Non-pigmented ciliary epithelial cell (primary cell): ENCODE results near the gene RAPGEFL1.
"Not testable (repeated sequence)": the region's sequence is repeated elsewhere in the genome, so short reads cannot be mapped to it uniquely, and the experiment has no call there.

Experiments
- DNase-seq: peaks from one replicate; pipeline ENCODE4 v3.0.0-alpha.2; 2010; ENCODE audit warnings: low read depth

Gene RAPGEFL1

DNA sequence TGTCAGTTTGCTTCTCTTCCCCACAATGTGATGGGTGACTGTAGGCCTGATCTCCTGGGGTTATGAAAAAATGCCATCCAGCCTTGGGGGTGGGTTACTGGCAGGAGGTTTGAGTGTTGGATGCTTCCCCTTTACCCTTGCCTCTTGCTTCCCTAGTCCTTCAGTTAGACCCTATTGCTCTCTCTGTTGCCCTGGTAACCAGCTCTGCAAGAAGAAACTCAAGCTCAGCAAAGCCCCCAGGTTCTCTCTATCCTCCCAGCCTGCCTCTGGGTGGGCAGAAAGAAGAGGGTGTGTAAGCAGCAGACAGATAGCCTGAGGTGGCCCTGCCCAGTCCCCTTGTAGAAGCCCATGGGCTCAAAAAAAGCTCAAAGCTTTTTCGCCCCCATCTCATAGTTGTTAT lies 2.8 kb upstream of the RAPGEFL1 start:
- DNase-seq = no peak

DNA sequence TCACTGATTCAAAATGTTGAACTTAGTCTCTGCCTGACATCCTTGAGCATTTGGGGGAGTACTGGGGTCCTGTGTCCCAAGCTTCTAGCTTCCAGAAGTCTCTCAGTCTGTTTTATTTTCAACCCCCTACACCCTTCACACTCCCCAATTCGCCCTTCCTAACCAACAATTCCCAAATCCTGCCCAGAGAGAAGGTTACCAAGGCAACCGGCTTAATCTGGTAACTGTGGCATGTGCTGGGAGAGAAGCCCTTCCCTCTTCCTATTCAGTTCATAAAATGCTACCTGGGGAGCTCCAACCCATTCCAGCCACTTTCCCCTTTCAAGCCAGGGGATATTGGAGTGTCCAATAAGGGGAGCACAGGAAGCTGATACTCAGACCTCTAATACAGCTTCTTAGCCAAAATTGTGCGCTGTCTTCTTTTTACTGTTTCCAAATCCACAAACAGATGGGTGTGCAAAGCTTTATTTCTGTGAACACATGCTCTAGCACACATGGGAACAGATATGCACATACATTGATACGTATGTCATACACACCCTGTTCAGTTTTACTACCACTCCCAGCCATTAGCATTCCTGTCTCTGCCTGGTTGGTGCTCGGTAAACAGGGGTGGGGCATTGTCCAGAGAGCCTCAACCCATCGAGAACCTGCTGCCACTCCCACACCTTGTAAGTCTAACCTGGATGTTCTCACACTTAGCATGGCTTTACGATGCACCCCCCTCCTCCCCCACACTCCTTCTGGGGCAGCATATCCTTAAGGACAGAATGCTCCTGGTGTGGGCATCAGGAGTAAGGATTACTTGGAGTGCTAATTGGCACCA lies 1.1 kb upstream of the RAPGEFL1 start:
- no peak for DNase-seq

DNA sequence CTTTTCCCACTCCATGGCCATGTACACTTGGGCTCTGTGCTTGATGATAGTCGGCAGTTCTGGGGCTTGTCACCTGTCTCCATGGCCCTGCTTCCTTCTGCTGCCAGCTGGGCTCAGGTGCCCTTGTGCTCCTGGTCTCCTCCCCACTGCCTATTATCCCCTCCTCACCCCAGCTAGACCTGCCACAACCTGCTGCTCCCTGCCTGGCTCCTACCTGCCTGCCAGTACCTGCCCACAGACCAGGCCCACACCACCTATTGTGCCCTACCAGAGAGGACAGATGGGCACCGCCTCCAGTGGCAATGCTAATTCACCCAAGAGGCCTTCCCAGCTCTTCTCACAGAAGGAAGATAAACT lies 538 bp upstream of the RAPGEFL1 start:
- DNase-seq = no peak

DNA sequence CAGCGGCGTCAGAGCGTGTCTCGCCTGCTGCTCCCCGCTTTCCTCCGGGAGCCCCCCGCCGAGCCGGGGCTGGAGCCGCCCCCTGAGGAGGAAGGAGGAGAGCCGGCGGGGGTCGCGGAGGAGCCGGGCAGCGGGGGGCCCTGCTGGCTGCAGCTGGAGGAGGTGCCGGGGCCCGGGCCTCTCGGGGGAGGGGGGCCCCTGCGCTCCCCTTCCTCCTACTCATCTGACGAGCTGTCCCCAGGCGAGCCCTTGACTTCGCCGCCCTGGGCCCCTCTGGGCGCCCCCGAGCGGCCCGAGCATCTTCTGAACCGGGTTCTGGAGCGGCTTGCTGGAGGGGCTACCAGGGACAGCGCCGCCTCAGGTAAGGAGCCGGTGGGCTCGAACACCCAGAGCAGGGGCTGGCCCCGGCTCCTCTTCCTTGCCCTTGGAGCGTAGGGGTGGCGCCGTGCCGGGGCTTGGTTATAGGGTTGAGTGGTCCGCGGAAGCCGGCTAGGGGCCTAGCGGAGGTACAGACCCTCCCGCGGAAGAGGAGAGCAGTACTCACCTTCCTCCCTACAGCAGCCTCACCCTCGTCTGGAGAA lies 841 bp downstream of the RAPGEFL1 start:
- no peak for DNase-seq

DNA sequence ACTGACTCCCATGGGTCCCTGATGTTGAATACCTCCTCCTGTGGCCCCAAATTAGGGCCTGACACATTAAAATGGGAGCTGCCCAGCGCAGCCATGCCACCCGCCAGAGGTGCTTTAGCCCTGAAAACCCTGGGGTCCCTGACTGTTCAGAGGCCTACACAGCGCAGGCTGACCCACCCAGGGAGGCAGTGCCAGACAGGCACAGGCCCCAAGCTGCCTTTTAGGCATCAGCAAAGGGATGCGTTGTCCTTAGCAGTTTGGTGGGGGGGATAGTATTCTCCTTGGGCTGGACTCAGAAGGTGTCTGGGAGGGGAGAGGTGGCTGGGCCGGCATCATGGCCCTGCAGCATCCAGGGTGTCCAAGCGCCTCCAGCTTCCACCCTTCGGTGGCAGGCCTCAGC lies 1.4 kb downstream of the RAPGEFL1 start:
- no peak for DNase-seq

DNA sequence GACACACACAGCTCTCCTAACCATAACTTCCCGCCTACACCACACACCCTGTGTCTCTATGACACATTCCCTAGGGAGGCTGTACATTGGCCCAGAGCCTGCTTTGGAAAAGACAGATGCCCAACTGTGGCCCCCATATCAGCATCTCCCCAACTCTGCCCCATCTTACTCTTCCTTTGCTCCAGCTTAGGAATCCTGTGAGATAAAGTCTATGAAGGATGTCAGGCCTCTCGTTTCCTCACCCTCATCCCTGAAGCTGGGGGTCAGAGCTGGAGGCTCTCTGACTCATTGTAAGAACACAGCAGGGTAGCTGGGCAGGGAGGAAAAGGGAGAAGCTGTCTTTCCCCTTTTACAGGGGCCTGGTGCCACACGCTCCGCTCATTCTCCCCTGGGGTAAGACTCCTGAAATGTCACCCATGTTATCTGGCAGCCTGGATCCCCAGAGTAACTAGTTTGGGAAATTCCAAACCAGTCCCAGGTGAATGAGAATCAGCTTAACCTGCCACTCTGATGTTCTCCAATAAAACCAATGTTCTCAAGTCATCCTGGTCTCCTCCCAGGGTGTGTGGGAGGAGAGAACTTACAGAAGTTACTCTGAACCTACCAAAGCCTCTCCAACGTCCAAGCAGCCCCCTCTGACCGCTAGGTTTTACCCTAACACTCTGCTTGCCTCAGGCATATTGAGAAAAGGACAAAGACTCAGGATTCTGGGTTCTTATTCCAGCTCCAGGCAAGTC lies 2.8 kb downstream of the RAPGEFL1 start:
- DNase-seq = no peak

DNA sequence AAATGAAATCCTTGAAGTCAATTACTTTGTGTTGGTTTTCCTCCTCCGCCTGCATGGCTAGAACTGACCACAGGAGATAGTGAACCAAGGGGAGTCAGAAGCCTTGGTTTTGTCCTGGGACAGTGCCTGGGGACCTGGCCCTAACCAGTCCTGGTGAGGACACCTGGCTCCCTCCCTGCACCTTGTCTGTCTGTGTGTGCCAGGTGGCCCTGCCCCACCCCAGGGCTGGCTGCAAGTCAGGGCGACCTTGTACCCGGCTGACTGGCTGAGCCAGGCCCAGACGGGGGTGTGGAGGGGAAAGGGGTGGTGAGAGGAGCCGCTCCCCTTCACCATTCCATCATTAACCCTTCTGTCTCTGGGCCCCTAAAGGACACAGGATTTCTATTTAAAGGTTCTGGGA lies 3.4 kb downstream of the RAPGEFL1 start:
- no peak for DNase-seq

DNA sequence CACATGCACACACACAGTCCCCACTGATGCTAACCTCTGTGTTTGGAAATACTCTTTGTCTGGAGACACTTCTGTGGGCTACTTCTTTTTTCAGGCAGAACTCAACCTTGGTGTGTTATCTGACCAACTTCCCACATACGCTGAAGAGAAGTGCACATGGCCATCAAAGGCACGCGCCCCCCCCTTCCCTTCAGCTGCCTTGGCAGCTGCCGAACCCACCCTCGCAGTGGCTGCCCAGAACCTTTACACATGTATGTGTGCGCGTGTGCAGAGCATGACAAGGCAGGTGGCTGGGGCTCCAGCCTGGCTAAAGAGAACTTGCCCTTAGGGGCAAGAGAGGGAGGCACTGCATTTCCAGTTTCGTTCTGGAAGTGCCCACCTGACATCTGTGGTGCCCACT lies 3.9 kb downstream of the RAPGEFL1 start:
- no peak for DNase-seq

DNA sequence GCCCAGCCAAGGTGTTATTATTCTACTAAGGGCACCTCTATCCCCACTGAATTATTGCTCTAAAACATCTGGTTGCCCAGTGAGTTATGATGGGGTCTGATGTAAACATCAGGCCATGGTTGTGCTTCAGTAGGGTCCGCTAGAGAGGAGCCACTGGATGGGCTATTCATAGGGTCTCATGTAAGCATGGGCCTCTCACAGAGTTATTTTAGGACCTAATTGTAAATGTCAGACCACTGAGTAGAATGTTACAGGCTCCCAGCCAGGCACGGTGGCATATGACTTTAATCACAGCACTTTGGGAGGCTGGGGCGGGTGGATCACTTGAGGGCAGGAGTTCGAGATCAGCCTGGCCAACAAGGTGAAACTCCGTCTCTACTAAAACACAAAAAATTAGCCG lies 5.3 kb downstream of the RAPGEFL1 start:
- no peak for DNase-seq

DNA sequence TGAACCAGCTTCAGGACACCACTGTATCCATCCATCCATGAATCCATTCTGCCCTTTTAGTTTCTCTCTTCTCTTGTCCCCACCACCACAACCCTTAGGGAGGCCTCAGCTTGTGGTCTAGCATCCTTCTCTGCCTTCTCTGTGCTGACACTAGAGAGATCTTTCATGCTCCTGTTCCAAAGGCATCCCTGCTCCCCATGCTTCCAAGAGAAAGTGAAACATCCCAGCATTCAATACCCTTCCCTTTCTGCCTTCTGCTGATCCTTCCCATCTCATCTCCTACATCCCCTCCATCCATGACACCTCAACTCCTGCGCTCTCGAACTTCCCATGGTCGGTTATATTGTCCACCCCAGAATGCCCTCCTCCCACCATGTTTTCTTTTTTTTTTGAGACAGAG lies 10.0 kb downstream of the RAPGEFL1 start:
- no peak for DNase-seq

DNA sequence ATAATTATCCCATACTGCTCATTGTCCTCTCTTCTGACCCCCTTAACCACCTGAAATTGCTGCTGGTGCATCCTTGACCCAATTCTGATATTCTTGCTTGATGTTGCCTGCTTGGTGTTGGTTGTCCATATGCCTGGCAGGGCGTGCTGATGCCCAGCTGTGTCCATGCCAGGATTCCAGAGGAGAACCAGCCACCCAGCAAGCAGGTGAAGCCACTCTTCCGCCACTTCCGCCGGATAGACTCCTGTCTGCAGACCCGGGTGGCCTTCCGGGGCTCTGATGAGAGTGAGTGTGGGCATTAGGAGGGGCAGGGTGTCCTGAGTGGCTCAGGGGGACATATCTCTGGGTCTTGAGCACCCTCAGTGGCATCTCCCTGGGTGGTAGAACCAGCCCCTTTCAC lies 11.4 kb downstream of the RAPGEFL1 start:
- DNase-seq = no peak

DNA sequence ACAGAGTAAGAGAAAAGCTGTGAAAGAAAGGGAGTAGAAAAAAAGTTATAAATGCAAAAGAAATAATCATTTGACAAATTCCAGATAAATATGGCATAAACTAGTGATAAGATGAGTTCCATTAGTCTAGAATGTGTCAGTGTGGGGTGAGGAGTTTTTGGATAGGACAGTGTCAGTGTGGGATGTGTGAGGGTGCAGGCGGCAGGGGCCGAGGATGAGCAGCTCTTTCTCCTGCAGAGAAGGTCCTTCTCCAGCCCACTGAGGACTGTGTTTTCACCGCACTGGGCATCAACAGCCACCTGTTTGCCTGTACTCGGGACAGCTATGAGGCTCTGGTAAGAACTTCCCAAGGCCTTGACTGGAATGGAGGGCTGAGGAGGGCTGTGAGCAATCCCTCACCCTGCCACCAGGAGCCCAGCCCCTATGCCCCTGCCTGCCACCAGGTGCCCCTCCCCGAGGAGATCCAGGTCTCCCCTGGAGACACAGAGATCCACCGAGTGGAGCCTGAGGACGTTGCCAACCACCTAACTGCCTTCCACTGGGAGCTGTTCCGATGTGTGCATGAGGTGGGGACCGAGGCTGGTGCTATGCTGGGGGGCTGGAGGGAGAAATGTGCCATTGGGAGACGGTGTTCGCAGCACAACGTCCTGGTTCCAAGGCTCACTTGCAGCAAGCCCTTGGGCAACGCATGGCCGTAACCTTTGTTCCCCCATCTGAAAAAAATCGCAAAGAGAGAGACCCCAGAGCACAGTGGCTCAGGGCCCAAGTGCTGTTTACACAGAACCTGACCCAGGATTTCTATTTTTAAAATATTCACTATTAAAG lies 13.1 kb downstream of the RAPGEFL1 start:
- DNase-seq = no peak

DNA sequence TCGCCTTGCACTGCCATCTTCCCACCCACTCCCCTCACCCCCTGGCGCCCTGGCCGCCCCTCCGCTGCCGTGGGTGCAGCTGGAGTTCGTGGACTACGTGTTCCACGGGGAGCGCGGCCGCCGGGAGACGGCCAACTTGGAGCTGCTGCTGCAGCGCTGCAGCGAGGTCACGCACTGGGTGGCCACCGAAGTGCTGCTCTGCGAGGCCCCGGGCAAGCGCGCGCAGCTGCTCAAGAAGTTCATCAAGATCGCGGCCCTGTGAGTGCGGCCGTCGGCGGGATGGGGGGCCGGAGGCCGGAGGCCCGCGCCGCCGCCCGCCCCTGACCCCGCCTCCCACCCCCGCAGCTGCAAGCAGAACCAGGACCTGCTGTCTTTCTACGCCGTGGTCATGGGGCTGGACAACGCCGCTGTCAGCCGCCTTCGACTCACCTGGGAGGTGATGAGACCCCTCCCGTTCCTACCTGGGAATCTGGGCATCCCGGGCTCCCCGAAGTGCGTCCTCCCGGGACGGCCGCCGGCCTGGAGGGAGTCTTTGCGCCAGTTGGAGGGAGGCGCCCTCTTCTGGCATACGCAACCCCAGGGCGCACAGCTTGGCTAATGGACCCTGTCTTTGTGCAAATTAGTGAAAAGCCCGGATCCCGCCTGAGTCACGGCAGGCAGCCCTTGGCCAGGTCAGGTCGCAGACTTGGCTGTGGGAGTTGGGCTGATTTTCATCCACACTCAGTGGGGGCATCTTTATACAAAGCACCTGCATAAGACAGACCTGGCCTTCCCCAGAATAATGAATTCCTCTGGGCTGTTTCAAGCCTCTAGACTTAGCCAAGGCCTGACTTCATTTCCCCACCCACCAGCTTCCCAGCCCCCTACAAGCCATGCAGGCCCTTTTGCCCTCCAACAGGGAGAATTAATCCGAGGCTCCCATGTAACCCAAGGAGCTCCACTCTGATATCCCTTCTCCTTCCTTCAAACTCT lies 14.3 kb downstream of the RAPGEFL1 start:
- DNase-seq = no peak

DNA sequence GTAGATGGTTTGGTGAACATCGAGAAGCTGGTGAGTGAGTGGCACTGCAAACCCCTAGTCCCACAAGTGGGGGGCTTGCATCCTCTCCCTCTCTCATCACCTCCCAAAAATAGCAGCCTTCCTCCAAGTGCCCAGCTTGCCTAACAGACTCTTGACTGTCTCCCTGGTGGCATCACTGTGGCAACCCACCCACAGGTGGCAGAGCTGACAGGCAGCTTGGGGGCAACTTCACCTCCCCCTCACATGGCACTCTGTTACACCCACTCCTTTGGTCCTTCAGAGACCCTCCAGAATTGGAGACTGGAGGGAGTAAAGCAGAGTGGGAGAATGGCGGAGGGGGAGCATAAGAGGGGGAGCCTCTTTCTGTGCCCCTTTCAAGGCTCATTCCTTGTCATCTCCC lies 15.7 kb downstream of the RAPGEFL1 start:
- no peak for DNase-seq

DNA sequence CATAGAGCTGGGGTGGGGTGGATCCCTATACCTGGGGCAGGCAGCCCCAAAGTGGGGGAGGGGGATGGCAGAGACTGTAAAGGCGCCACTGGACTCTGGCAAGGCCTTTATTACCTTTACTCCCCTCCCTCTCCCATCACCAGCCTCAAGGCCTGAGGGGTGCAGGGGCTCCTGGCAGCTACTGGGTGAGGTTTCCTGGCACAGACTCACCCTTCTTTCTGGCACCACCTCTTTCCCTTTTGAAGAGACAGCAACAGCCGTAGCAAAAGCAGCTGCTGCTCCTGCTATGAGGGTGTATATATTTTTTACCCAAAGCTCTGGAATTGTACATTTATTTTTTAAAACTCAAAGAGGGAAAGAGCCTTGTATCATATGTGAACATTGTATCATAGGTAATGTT lies 17.6 kb downstream of the RAPGEFL1 start:
- no peak for DNase-seq

DNA sequence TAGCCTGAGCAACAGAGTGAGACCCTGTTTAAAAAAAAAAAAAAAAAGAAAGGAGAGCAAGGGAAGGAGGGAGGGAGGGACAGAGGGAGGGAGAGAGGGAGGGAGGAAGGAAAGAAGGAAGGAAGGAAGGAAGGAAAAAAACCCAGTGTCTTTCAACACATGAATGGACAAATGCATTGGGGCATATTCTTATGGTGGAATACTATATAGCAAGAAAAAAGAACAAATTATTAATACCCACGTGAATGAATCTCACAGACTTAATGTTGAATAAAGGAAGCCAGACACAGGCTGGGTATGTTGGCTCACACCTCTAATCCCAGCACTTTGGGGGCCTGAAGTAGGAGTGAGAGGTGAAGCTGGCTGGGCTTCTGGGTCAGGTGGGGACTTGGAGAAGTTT lies 20.3 kb downstream of the RAPGEFL1 start:
- DNase-seq = no peak

DNA sequence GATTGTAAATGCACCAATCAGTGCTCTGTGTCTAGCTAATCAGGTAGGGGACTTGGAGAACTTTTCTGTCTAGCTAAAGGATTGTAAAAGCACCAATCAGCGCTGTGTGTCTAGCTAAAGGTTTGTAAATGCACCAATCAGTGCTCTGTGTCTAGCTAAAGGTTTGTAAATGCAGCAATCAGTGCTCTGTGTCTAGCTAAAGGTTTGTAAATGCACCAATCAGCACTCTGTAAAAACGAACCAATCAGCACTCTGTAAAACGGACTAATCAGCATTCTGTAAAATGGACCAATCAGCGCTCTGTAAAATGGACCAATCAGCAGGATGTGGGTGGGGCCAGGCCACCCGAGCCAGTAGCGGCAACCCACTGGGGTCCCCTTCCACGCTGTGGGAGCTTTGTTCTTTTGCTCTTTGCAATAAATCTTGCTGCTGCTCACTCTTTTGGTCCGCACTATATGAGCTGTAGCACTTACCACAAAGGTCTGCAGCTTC lies 20.7 kb downstream of the RAPGEFL1 start:
- DNase-seq = not testable (repeated sequence)

DNA sequence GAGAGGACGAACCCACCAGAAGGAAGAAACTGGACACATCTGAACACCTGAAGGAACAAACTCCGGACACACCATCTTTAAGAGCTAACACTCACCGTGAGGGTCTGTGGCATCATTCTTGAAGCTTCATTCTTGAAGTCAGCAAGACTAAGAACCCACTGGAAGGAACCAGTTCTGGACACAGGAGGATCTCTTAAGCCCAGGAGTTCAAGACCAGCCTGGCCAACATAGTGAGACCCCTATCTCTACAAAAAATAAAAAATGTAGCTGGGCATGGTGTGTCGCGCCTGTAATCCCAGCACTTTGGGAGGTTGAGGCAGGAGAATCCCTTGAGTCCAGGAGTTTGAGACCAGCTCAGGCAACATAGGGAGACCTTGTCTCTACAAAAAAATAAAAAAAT lies 21.3 kb downstream of the RAPGEFL1 start:
- DNase-seq = no peak

DNA sequence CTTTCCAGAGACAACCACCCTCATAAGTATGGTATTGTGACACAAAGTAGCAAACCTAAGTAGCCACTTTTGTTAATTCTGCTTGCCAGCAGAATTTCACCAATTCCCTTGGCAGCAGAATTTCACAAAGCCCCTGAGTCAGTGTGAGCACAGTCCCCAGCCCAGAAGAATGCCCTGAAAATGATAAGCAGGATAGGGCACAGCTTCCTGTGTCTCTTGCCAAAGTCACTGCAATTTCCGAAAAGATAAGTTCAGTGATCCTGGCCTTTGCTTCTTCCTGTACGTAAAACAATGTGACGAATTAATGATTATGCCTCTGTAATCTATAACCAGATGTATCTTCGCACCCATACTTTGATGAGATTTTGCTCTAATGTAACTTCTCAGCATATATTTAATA lies 25.9 kb downstream of the RAPGEFL1 start:
- no peak for DNase-seq

DNA sequence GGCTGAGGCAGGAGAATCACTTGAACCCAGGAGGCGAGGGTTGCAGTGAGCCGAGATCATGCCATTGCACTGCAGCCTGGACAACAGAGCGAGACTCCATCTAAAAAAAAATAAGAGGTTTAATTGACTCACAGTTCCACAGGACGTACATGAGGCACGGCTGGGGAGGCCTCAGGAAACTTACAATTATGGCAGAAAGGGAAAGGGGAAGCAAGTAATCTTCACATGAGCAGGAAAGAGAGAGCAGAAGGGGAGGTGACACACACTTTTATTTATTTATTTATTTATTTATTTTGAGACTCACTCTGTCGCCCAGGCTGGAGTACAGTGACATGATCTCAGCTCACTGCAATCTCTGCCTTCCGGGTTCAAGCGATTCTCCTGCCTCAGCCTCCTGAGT lies 28.9 kb downstream of the RAPGEFL1 start:
- DNase-seq = not testable (repeated sequence)
